CD4-positive, alpha-beta memory T cell (primary cell): ENCODE data around the gene SEPHS1. TPM values are rescaled to one million over a fixed set of nuclear protein-coding genes. Genes with fewer than 3 reads are reported as not detected.

Experiments used
- CTCF ChIA-PET: fragments of 350-600 bp; sonication (Branson Sonifier 250); formaldehyde crosslinking; loops from one replicate; lab custom pipeline; 2021; ENCODE audit warnings: inconsistent platforms; ENCODE audit not compliant: partially characterized antibody; lab: Charles Lee
- POLR2A ChIA-PET: fragments of 350-600 bp; sonication (Branson Sonifier 250); formaldehyde crosslinking; loops from one replicate; lab custom pipeline; 2021; ENCODE audit not compliant: partially characterized antibody; lab: Charles Lee
- DNase-seq, 5 donors: peaks; one replicate each; pipeline versions ENCODE4 v3.0.0 to v3.0.0-alpha.2; 2020 to 2022; ENCODE audit warnings: mixed read lengths in 1 of 5
- H3K27ac ChIP-seq: one replicate; pipeline ENCODE4 v1.7.0; 2013; ENCODE audit warnings: low read depth, low read length
- H3K27me3 ChIP-seq: 2 replicates; pipeline ENCODE4 v1.7.0; 2013; ENCODE audit warnings: mild to moderate bottlenecking, low read length, moderate library complexity; ENCODE audit not compliant: insufficient read depth
- H3K36me3 ChIP-seq: 2 replicates; pipeline ENCODE4 v1.7.0; 2013; ENCODE audit warnings: mild to moderate bottlenecking, low read length, moderate library complexity; ENCODE audit not compliant: insufficient read depth
- H3K4me1 ChIP-seq: 2 replicates; pipeline ENCODE4 v1.7.0; 2013; ENCODE audit warnings: mild to moderate bottlenecking, low read length, moderate library complexity; ENCODE audit not compliant: insufficient read depth
- H3K4me3 ChIP-seq, 2 donors: one replicate each; pipeline ENCODE4 v1.7.0; 2013; ENCODE audit warnings: low read length in 2 of 2, mild to moderate bottlenecking in 1 of 2
- H3K9me3 ChIP-seq, 2 donors: one replicate each; pipeline ENCODE4 v1.7.0; 2013; ENCODE audit warnings: low read length in 2 of 2, control low read depth in 1 of 2; ENCODE audit not compliant: control insufficient read depth in 1 of 2
- H3K27ac Mint-ChIP-seq, 7 donors: one replicate each; pipeline ENCODE4 v1.8.0; 2020 to 2021; ENCODE audit warnings: mixed read lengths in 7 of 7, mild to moderate bottlenecking in 6 of 7, inconsistent platforms in 3 of 7, moderate library complexity in 3 of 7
- H3K27me3 Mint-ChIP-seq, 2 donors: one replicate each; pipeline ENCODE4 v1.8.0; 2020 to 2021; ENCODE audit warnings: mixed read lengths in 2 of 2
- H3K36me3 Mint-ChIP-seq, 2 donors: one replicate each; pipeline ENCODE4 v1.8.0; 2020 to 2021; ENCODE audit warnings: mixed read lengths in 2 of 2, inconsistent platforms in 1 of 2, mild to moderate bottlenecking in 1 of 2
- H3K4me1 Mint-ChIP-seq, 4 donors: one replicate each; pipeline ENCODE4 v1.8.0; 2020 to 2021; ENCODE audit warnings: mixed read lengths in 4 of 4, mild to moderate bottlenecking in 1 of 4
- H3K4me3 Mint-ChIP-seq, 8 donors: one replicate each; pipeline ENCODE4 v1.8.0; 2020 to 2021; ENCODE audit warnings: mixed read lengths in 8 of 8, mild to moderate bottlenecking in 7 of 8, moderate library complexity in 6 of 8, inconsistent platforms in 3 of 8
- H3K9me3 Mint-ChIP-seq, 8 donors: one replicate each; pipeline ENCODE4 v1.8.0; 2020 to 2021; ENCODE audit warnings: mixed read lengths in 8 of 8, mild to moderate bottlenecking in 5 of 8, inconsistent platforms in 3 of 8, moderate library complexity in 1 of 8
- intact Hi-C: fragments of 100-400 bp; cut with micrococcal nuclease; formaldehyde crosslinking; loops from one replicate; pipeline ENCODE4 v1.15.1; 2023
- polyA plus RNA-seq, 2 donors: library from polyadenylated mRNA; unstranded; fragments of 300-500 nt; fragmentation: Illumina TruSeq; gene quantifications; one replicate each; pipeline ENCODE4 v1.2.3, GENCODE V29; 2021
- total RNA-seq, 2 experiments: library from RNA; stranded (reverse); gene quantifications; one replicate each; pipeline ENCODE4 v1.2.3, GENCODE V29; 2021

The SEPHS1 gene
- total and polyA plus RNA-seq, 4 experiments from 2014 or later: 11.3 to 30.6 (median 25.2) TPM

DNA sequence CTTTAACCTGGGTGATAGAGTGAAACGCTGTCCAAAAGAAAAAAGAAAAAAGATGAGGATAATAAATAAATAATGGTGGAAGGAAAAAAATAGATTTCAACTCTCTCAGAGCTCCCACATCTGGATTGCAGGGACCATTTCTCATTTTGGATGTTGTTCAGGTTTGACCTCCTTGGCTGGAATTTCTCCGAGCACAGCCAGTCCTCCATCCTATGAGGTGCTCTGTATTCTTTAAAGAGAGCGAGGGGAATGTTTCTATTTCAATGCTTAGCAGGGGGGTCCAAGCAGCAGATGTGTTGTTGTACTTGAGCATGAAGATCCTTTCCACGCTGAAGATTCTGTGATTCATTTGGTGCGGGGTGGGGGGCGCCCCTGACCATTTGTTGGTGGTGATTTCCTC is 17.7 kb upstream of the SEPHS1 start:
- ChIA-PET CTCF (no interaction called here), POLR2A (no interaction called here)
- DNase-seq: no peak
- no peak overlapping the region for H3K4me3 ChIP-seq
- Mint-ChIP-seq H3K4me1 (no peaks in the 10 kb centered on the region), H3K4me3 (no peak overlapping the region), H3K27ac (no peak overlapping the region), H3K9me3 (no peaks in the 10 kb centered on the region), H3K36me3 (no peaks in the 10 kb centered on the region), H3K27me3 (peaks cover 0 to 6% of the 10 kb centered on the region in 2 donors)
- H3K27me3 ChIP-seq: no peaks in the 10 kb centered on the region
- no peak overlapping the region for H3K27ac ChIP-seq
- no peaks in the 10 kb centered on the region for H3K36me3 ChIP-seq
- intact Hi-C loops: no loop called here
- H3K9me3 ChIP-seq: no peaks in the 10 kb centered on the region
- no peaks in the 10 kb centered on the region for H3K4me1 ChIP-seq

DNA sequence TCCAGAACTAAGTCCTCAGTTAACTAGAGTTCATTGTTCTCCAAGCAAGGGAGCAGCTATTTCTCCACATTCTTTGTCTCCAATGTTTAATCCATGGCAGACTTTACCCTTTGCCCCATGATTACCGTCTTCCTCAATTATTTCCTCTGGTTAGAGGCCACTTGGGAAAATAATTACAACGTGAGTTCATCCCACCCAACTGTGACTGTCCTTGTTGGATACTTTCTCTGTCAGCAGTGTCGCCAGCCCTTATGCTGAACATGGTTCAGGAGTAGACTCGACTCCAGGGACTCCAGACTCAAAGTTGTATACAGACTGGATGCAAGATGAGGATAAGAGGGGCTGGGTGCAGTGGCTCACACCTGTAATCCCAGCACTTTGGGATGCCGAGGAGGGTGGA is 17.1 kb upstream of the SEPHS1 start:
- Mint-ChIP-seq H3K9me3 (no peaks in the 10 kb centered on the region), H3K4me3 (no peak overlapping the region)

DNA sequence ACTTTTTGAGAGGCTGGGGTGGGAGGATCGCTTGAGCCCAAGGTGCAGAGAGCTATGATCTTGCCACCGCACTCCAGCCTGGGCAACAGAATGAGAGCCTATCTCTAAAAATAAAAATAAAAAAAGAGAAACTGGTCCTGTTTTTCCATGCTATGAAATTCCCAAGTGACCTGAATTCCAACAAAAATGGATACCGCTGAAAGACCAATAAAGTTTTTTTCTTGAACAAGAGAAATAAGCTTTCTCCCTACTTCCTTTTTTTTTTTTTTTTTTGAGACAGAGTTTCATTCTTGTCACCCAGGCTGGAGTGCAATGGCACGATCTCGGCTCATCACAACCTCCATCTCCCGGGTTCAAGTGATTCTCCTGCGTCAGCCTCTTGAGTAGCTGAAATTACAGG is 12.5 kb upstream of the SEPHS1 start:
- Mint-ChIP-seq H3K4me1 (no peaks in the 10 kb centered on the region), H3K4me3 (no peak overlapping the region), H3K27ac (no peak overlapping the region), H3K9me3 (no peaks in the 10 kb centered on the region), H3K36me3 (no peaks in the 10 kb centered on the region), H3K27me3 (peaks cover 2 to 15% of the 10 kb centered on the region in 2 donors)
- ChIA-PET CTCF (interaction anchor here (1.0 kb wide), 1 partner anchor 24 kb away, joined by 3 read pairs; no protein-coding TSS in a partner anchor), POLR2A (no interaction called here)
- H3K4me3 ChIP-seq: no peak overlapping the region
- intact Hi-C loops: no loop called here
- no peak overlapping the region for H3K27ac ChIP-seq
- no peak for DNase-seq
- H3K27me3 ChIP-seq: no peaks in the 10 kb centered on the region
- H3K36me3 ChIP-seq: no peaks in the 10 kb centered on the region
- no peaks in the 10 kb centered on the region for H3K4me1 ChIP-seq
- H3K9me3 ChIP-seq: no peaks in the 10 kb centered on the region

More for the DNA sequence above, 17.1 kb upstream of the SEPHS1 start:
- peaks cover 0 to 6% of the 10 kb centered on the region in 2 donors for H3K27me3 Mint-ChIP-seq
- DNase-seq: no peak
- Histone ChIP-seq H3K36me3 (no peaks in the 10 kb centered on the region), H3K9me3 (no peaks in the 10 kb centered on the region), H3K27ac (no peak overlapping the region), H3K4me3 (no peak overlapping the region), H3K4me1 (no peaks in the 10 kb centered on the region), H3K27me3 (no peaks in the 10 kb centered on the region)
- no peaks in the 10 kb centered on the region for H3K4me1 Mint-ChIP-seq
- H3K36me3 Mint-ChIP-seq: no peaks in the 10 kb centered on the region
- intact Hi-C loops: no loop called here
- H3K27ac Mint-ChIP-seq: no peak overlapping the region
- ChIA-PET CTCF (no interaction called here), POLR2A (no interaction called here)

DNA sequence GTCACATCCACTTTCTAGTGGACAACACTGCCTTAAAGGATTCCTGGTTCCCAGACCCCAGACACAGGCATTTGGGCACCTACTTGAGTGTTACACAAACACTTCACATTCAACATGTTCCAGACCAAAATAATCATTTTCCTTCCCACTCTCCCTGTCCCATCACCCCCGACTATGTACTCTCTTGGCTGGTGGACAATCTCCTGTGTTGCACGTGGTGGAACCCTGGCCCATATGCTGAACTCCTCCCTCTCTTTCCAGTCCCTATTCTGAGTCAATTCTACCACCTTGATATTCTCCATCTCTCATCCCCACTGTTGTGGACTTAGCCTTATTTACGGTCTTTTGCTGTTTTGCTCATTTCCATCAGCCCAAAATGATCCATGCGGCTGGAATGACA is 8.3 kb upstream of the SEPHS1 start:
- Mint-ChIP-seq H3K36me3 (no peaks in the 10 kb centered on the region), H3K4me1 (peaks cover 9 to 15% (median 11%) of the 10 kb centered on the region in 4 donors), H3K27ac (peak overlapping the region in 1 of 7 donors; percentile 33), H3K27me3 (peaks cover 5 to 11% of the 10 kb centered on the region in 2 donors), H3K9me3 (no peaks in the 10 kb centered on the region), H3K4me3 (peak overlapping the region in 1 of 8 donors; percentile 60)
- ChIA-PET POLR2A (no interaction called here), CTCF (no interaction called here)
- Histone ChIP-seq H3K4me3 (no peak overlapping the region), H3K9me3 (no peaks in the 10 kb centered on the region), H3K27ac (no peak overlapping the region), H3K27me3 (no peaks in the 10 kb centered on the region), H3K36me3 (no peaks in the 10 kb centered on the region), H3K4me1 (peaks cover 8% of the 10 kb centered on the region)
- no peak for DNase-seq
- intact Hi-C loops: no loop called here

DNA sequence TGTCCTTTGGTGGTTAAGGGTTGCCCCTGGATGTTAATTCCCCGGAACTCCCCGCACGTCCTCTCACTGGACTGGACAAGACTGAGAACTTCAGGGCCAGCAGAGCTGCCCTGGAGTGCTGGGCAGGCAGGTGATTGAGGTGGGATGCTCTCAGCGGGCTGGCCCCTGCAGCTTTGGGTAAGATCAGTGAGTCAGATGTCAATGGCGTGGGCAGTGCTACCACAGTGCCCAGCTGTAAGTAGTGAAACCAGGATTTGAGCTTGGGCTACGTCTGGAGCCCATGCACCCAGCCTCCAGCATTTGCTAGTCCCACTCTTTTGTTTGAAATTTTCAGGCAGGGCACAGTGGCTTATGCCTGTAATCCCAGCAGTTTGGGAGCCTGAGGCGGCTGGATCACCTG is 6.7 kb upstream of the SEPHS1 start:
- H3K4me3 ChIP-seq: no peak overlapping the region
- H3K9me3 ChIP-seq: no peaks in the 10 kb centered on the region
- H3K27me3 ChIP-seq: no peaks in the 10 kb centered on the region
- H3K27me3 Mint-ChIP-seq: peaks cover 5 to 11% of the 10 kb centered on the region in 2 donors
- intact Hi-C loops: no loop called here
- H3K4me1 ChIP-seq: peaks cover 24% of the 10 kb centered on the region
- H3K4me3 Mint-ChIP-seq: no peak overlapping the region
- no peaks in the 10 kb centered on the region for H3K36me3 Mint-ChIP-seq
- DNase-seq: no peak
- no peaks in the 10 kb centered on the region for H3K36me3 ChIP-seq
- ChIA-PET POLR2A (no interaction called here), CTCF (no interaction called here)
- H3K9me3 Mint-ChIP-seq: no peaks in the 10 kb centered on the region
- no peak overlapping the region for H3K27ac ChIP-seq
- peaks cover 15 to 31% (median 23%) of the 10 kb centered on the region in 4 donors for H3K4me1 Mint-ChIP-seq
- H3K27ac Mint-ChIP-seq: no peak overlapping the region

DNA sequence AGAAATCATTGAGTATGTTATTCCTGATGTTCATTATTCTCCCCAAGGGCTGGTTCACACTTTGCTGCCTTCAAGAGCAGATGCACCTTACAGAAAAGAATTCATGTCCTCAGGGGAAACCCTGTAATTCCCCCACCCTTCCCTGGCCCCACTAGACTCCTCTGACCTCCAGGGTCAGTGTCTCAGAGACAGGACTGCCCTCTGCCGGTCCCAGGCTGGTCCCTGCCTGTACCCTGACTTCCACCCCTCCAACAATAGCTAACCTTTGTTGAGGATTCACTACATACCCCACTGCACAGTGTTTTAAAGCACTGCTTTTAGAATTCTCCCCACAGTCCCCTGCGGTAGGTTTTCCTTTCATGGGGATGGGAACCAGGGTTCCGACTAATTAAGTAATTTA is 4.4 kb upstream of the SEPHS1 start:
- H3K9me3 Mint-ChIP-seq: peaks cover 0 to 3% (median 0%) of the 10 kb centered on the region in 8 donors
- POLR2A ChIA-PET: interaction anchor here (0.9 to 6.5 kb wide), 3 partner anchors 9 to 53 kb away, joined by 3 to 110 read pairs (median 52); partner anchors contain the start of gene PHYH
- CTCF ChIA-PET: interaction anchor here (1.5 to 4.9 kb wide), 5 partner anchors 20 to 190 kb away, joined by 6 to 44 read pairs (median 7); partner anchors contain the start of genes MCM10 and PHYH
- Histone ChIP-seq H3K27ac (no peak overlapping the region), H3K4me1 (peaks cover 29% of the 10 kb centered on the region), H3K4me3 (no peak overlapping the region), H3K36me3 (no peaks in the 10 kb centered on the region), H3K27me3 (no peaks in the 10 kb centered on the region), H3K9me3 (no peaks in the 10 kb centered on the region)
- DNase-seq: no peak
- H3K27ac Mint-ChIP-seq: peak overlapping the region in 6 of 7 donors; percentile 47 to 94 (median 68)
- peaks cover 3 to 5% of the 10 kb centered on the region in 2 donors for H3K27me3 Mint-ChIP-seq
- intact Hi-C loops: no loop called here
- H3K4me1 Mint-ChIP-seq: peaks cover 19 to 47% (median 27%) of the 10 kb centered on the region in 4 donors
- peak overlapping the region in 4 of 8 donors; percentile 44 to 69 (median 46) for H3K4me3 Mint-ChIP-seq
- peaks cover 0 to 6% of the 10 kb centered on the region in 2 donors for H3K36me3 Mint-ChIP-seq

DNA sequence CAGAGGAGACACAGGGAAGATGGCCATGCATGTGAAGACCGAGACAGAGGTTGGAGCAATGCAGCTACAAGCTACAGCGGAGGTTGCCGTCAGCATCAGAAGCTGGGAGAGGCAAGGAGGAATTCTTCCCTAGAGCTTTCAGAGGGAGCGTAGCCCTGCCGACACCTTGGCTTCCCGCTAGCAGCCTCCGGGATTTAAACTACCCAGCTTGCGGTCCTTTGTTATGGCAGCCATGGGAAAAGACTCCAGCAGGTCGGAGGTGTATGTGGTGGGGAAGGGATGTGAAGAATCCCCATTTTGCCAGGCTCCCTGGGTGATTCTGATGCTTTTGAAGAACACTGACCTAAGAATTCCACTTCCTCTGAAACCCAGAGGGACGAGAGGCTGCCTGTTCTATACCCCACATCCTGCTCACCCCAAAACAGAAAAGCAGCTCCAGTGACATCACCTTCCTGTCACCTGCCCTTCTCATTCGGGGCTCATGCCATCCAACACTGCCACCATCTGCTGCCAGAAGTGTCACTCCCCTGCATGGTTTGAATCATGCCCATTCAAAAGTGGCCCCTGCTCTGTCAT is 3.3 kb upstream of the SEPHS1 start:
- Histone ChIP-seq H3K4me1 (peaks cover 34% of the 10 kb centered on the region), H3K4me3 (no peak overlapping the region), H3K36me3 (no peaks in the 10 kb centered on the region), H3K27ac (no peak overlapping the region), H3K9me3 (no peaks in the 10 kb centered on the region), H3K27me3 (no peaks in the 10 kb centered on the region)
- intact Hi-C loops: loop anchor here (1.0 kb wide), 2 partner anchors 80 to 190 kb away; partner anchors contain the start of gene MCM10
- H3K4me3 Mint-ChIP-seq: peak overlapping the region in 7 of 8 donors; percentile 10 to 97 (median 46)
- H3K36me3 Mint-ChIP-seq: peaks cover 0 to 6% of the 10 kb centered on the region in 2 donors
- peaks cover 2 to 3% of the 10 kb centered on the region in 2 donors for H3K27me3 Mint-ChIP-seq
- peaks cover 20 to 52% (median 32%) of the 10 kb centered on the region in 4 donors for H3K4me1 Mint-ChIP-seq
- H3K9me3 Mint-ChIP-seq: peaks cover 0 to 3% (median 0%) of the 10 kb centered on the region in 8 donors
- H3K27ac Mint-ChIP-seq: peak overlapping the region; percentile 3 to 94 (median 74)
- ChIA-PET POLR2A (interaction anchor here (0.8 to 6.5 kb wide), 4 partner anchors 8 to 52 kb away, joined by 3 to 110 read pairs (median 28); partner anchors contain the start of gene PHYH), CTCF (interaction anchor here (1.0 to 4.9 kb wide), 7 partner anchors 21 to 191 kb away, joined by 3 to 44 read pairs (median 7); partner anchors contain the start of genes MCM10 and PHYH)
- DNase-seq: peak; percentile 43 to 62 (median 54)
